ENCODE results near the gene ACACB. TPM values are rescaled to one million over a fixed set of nuclear protein-coding genes. Genes with fewer than 3 reads are reported as not detected.

The ACACB gene
- total RNA-seq, 1 donor from 2014 or later: 64.5 TPM

GRCh38 chr12:109236257-109236656 is 119.9 kb downstream of the ACACB start:
- no peak for DNase-seq (ENCODE audit: low spot score)
- intact Hi-C loops (cut with DNase I): no loop called here

DNA sequence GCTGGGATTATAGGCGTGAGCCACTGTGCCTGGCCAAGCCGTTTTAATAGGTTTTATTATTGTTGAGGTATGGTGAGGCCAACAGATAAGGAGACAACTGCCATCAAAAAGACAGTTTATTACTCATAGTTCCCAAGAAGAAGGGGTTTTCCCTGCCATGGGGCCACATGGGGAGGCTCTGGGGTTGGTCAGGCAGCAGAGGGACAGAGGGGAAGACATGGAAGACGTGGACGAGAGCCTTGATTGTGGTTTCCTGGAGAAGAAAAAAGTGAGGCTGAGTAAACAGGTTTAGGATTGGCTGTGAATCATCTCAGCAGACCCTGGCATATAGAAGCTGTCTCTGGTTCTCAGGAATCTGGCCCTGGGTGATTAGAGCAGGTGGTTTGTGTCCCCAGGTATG is 122.8 kb downstream of the ACACB start:
- intact Hi-C loops (cut with DNase I): no loop called here
- no peak for DNase-seq (ENCODE audit: low spot score)

GRCh38 chr12:109239691-109240090 is 123.3 kb downstream of the ACACB start:
- DNase-seq (ENCODE audit: low spot score): no peak
- intact Hi-C loops (cut with DNase I): no loop called here

DNA sequence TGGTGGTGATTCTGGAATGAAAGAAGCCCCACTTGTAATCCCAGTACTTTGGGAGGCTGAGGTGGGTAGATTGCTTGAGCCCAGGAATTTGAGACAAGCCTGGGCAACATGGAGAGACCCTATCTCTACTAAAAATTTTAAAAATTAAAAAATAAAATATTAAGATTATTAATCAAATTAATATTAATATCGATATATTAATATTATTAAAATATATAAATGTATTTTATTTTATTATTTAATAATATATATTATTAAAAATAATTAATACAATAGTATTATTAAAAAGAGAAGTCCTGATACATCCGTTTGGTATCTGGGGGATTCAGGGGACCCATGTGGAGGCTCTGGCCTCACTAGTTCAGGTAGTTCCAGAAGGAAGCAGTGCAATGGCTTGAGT is 124.0 kb downstream of the ACACB start:
- intact Hi-C loops (cut with DNase I): no loop called here
- DNase-seq (ENCODE audit: low spot score): no peak

DNA sequence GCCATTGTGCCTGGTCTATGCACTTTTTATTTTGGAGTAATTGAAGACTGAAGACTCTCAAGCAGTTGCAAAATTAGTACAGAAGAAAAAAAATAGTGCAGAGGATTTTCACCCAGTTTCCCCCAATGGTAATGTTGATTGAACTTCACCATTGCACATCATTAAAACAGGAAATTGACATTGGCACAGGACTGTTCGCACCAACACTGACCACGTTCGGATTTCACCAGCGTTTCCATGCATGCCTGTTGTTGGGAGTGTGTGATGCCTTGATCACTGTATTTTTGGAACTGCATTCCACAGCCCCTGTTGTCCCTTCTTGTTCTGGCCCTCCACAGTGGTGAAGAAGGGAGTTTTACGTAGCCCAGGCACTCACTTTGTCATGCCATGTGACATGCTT is 125.5 kb downstream of the ACACB start:
- intact Hi-C loops (cut with DNase I): no loop called here
- no peak for DNase-seq (ENCODE audit: low spot score)

DNA sequence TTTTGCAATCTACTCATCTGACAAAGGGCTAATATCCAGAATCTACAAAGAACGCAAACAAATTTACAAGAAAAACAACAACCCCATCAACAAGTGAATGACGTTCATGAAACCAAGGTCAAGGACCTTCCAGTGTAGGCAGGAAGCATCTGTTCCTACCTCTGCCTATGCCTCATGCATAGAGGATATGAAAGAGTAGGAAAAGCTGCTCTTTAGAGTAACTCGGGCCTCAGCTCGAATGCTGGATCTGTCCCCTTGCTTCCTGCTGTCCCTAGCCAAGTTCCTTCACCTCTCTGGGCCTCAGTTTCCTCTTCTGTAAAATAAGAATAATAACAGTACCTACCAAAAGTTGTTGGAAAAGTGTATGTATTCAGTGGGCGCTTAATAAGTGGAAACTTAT is 127.7 kb downstream of the ACACB start:
- intact Hi-C loops (cut with DNase I): no loop called here
- no peak for DNase-seq (ENCODE audit: low spot score)

GRCh38 chr12:109246221-109246620 is 129.8 kb downstream of the ACACB start:
- DNase-seq (ENCODE audit: low spot score): no peak
- intact Hi-C loops (cut with DNase I): no loop called here

DNA sequence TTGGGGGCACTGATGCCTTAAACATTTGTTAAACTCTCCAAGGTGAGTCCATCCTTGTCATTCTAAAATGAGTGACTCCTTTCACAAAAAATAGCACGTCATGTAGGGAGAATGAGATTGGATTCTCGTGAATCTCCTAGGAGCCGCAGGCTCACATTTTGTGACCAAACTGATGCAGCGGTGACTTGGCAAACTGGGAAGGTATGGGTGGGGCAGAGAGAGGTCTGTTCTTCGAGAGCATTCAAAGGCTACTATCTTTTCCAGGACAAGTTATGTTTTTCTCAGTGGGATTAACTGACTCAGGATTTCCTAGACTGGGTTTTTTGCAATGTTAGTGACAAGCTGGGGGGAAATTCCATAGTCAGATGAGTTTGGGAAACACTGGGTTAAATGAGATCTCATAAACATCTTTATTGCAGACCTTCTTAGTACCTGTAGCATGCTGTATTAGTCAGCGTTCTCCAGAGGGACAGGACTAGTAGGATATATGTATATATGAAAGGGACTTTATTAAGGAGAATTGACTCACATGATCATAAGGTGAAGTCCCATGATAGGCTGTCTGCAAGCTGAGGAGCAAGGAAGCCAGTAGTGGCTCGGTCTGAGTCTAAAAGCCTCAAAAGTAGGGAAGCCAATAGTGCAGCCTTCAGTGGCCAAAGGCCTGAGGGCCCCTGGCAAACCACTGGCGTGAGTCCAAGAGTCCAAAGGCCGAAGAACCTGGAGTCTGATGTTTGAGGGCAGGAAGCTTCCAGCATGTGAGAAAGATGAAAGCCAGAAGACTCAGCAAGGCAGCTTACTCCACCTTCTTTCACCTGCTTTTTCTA is 131.7 kb downstream of the ACACB start:
- no peak for DNase-seq (ENCODE audit: low spot score)

GRCh38 chr12:109250523-109250922 is 134.1 kb downstream of the ACACB start:
- DNase-seq (ENCODE audit: low spot score): no peak
- intact Hi-C loops (cut with DNase I): no loop called here

More for the DNA sequence above, 131.7 kb downstream of the ACACB start:
- intact Hi-C loops (cut with DNase I): no loop called here

- no peak for DNase-seq (ENCODE audit: low spot score)
- intact Hi-C loops (cut with DNase I): no loop called here
Observed at GRCh38 chr12:109252799-109253198, 136.4 kb downstream of the ACACB start.

GRCh38 chr12:109253913-109254544 is 137.6 kb downstream of the ACACB start:
- intact Hi-C loops (cut with DNase I): no loop called here
- DNase-seq (ENCODE audit: low spot score): no peak

DNA sequence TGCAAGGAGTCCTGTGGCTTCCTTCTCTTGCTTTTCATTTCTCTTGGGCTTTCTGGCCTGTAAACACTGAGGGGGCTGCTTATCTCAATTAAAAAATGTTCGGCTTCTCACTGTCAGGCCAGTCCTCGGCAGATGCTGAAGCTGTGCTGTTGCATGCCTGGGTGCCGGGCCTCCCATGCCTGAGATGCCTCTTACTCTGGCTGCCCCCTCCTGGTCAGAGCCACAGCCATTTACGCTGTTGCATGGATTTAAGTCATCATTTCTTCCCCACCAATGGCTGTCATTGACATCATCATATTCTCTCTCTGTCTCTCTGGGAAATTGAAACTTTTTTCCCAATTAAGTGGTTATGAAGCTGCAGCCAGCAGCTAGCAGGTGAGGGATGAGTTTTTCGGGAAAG is 139.0 kb downstream of the ACACB start:
- no peak for DNase-seq (ENCODE audit: low spot score)
- intact Hi-C loops (cut with DNase I): no loop called here

DNA sequence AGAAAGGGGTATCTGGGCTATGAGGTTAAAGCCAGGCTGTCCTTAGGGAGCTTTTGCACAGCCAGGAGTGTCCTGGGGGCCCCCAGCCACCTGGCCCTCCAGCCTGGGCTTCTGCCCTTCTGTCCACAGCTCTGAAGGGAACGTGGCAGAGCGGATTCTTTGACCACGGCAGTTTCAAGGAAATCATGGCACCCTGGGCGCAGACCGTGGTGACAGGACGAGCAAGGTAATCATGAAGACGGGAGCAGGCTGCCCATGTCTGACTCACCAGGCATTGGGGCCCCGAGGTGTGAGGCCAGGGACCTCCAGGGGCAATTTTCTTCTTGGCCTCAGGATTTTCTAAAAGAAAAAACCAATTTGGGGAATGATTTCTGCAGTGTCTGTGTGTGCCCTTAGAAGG is 139.6 kb downstream of the ACACB start:
- no peak for DNase-seq (ENCODE audit: low spot score)

DNA sequence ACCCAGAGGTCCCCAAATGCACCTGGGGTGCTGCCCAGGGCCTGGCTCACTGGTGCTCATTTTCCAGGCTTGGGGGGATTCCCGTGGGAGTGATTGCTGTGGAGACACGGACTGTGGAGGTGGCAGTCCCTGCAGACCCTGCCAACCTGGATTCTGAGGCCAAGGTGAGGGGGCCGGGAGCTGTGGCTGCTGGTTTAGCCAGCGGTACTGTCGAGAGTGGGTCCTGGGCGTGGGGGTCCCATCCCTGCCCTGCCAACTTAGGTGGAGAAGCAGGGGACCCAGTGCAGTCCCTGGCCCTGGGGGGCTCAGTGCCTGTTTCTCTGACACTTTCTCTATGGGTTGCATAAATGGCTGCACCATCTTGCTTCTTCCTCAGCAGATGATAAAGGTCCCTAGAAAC is 141.8 kb downstream of the ACACB start:
- intact Hi-C loops (cut with DNase I): no loop called here
- no peak for DNase-seq (ENCODE audit: low spot score)

More for the DNA sequence above, 139.6 kb downstream of the ACACB start:
- intact Hi-C loops (cut with DNase I): no loop called here

- DNase-seq (ENCODE audit: low spot score): no peak
- intact Hi-C loops (cut with DNase I): no loop called here
Observed at GRCh38 chr12:109258607-109259544, 142.5 kb downstream of the ACACB start.

DNA sequence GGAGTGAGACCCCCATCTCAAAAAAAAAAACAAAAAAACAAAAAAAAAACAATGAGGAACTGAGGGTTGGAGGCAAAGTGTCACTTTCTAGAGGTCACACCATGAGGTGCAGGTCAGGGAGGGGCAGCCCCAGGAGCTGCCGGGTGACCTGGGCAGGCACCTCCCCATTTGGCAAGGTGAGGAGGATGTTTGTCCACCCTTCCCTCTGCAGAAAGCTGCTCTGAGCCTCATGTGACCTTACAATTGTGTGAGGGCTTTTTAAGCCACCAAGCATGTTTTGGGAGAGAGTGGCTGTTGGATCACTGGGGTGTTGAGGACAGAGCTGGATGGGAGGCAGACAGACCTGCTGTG is 143.1 kb downstream of the ACACB start:
- intact Hi-C loops (cut with DNase I): no loop called here
- DNase-seq (ENCODE audit: low spot score): no peak

DNA sequence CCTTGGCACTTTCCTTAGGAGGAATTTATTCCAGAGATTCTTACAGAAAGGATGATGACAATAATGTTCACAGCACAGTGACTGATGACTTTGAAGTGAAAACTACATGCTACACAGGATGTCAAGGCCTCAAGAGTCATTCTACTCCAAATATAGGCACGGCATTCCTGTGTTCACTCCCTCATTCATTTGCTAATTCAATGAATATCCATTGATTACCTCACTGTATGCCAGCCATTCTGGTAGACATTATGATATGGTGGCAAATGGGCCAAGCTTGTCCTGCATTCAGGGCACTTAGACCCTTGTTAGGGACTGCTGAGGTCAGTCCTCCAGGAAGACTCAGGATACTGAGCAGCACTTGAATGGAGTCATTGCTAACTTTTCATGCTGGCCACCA is 144.7 kb downstream of the ACACB start:
- no peak for DNase-seq (ENCODE audit: low spot score)

GRCh38 chr12:109261939-109262338 is 145.6 kb downstream of the ACACB start:
- DNase-seq (ENCODE audit: low spot score): no peak
- intact Hi-C loops (cut with DNase I): no loop called here

More for the DNA sequence above, 144.7 kb downstream of the ACACB start:
- intact Hi-C loops (cut with DNase I): no loop called here

- DNase-seq (ENCODE audit: low spot score): no peak
- intact Hi-C loops (cut with DNase I): no loop called here
Observed at GRCh38 chr12:109263439-109263838, 147.1 kb downstream of the ACACB start.
